Stimulated activated CD8-positive, alpha-beta memory T cell treated with anti-CD3 and anti-CD28 coated beads, Interleukin-2, amount 100 ng/mL, for 1 hour (primary cell): ENCODE measurements around the gene PRAMEF18.
"Not testable (repeated sequence)": the region's sequence is repeated elsewhere in the genome, so short reads cannot be mapped to it uniquely, and the experiment has no call there.

Experiments used
- DNase-seq, 2 donors: peaks; one replicate each; pipeline ENCODE4 v3.0.0-alpha.2; 2020; ENCODE audit warnings: low read depth in 2 of 2

PRAMEF18 gene

GRCh38 chr1:13201309-13201708 lies 24.6 kb downstream of the PRAMEF18 start, which contains the start of gene PRAMEF13:
PRAMEF13 (minus strand) TSS chr1:13201409; CDS start chr1:13199589, 1,820 bp downstream.
- DNase-seq, result not testable (repeated sequence)
